Upper lobe of right lung (tissue), 1 donor: ENCODE measurements around the gene GNG10. TPM values are rescaled to one million over a fixed set of nuclear protein-coding genes. Genes with fewer than 3 reads are reported as not detected.

Experiments
- ATAC-seq: fragments of 200-7000 bp; cut with Tn5 transposase; one replicate; pipeline ENCODE4 v1.9.1; 2020; ENCODE audit warnings: mild to moderate bottlenecking, moderate library complexity
- DNase-seq: peaks from one replicate; pipeline ENCODE4 v3.0.0-alpha.2; 2020
- H3K27ac ChIP-seq: fragments of 200-600 bp; one replicate; pipeline ENCODE4 v1.8.0; 2022
- H3K27me3 ChIP-seq: fragments of 200-600 bp; one replicate; pipeline ENCODE4 v1.8.0; 2022; ENCODE audit warnings: mild to moderate bottlenecking
- H3K36me3 ChIP-seq: fragments of 200-600 bp; one replicate; pipeline ENCODE4 v1.8.0; 2022
- H3K4me1 ChIP-seq: fragments of 200-600 bp; one replicate; pipeline ENCODE4 v1.8.0; 2022
- H3K4me3 ChIP-seq: fragments of 200-600 bp; one replicate; pipeline ENCODE4 v1.8.0; 2022; ENCODE audit warnings: mild to moderate bottlenecking
- H3K9me3 ChIP-seq: fragments of 200-600 bp; one replicate; pipeline ENCODE4 v1.8.0; 2022
- CTCF ChIP-seq: fragments of 200-600 bp; IDR thresholded peaks from one replicate; pipeline ENCODE4 v1.8.0; 2022; ENCODE audit warnings: antibody characterized with exemption
- intact Hi-C: fragments of 100-400 bp; cut with DNase I; formaldehyde crosslinking; loops from one replicate; pipeline ENCODE4 v1.11.0; 2022
- total RNA-seq: library from RNA; stranded (reverse); fragmentation: NEBNext Ultra II Directional; extraction: Animal tissue kit (Norgen Biotek cat#: 25700); gene quantifications from one replicate; pipeline ENCODE4 v1.2.1, GENCODE V29; 2021
- donor health status: DM: no; HTN: yes; CAD: no; lungs with severe emphysema.

The GNG10 gene
- total RNA-seq, 1 donor from 2014 or later, result 33.4 TPM

DNA sequence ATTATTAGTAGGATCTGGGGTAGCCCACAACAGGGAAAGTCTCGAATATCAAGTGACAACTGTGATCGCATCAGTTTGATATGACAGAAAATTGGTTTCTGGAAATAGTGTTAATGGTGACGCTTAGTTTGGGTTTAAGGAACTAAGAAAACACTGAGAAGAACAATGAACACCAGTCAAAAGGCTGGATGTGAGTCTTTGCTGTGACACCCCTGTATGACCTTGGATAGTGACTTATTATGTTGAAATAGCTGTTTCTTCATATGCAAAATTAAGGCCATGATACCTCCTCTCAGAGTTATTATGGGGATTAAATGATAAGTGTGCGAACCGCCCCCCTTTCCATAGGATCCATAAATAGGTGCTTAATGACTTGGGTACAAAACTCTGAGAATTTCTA, 29.3 kb upstream of the GNG10 start:
- intact Hi-C loops, result no loop called here
- no peak for DNase-seq
- no peak for ATAC-seq
- Histone ChIP-seq H3K9me3 (no peaks in the 10 kb centered on the region), H3K4me1 (peaks cover 34% of the 10 kb centered on the region), H3K27ac (peak overlapping the region; percentile 93), H3K27me3 (no peaks in the 10 kb centered on the region), H3K36me3 (no peaks in the 10 kb centered on the region), H3K4me3 (peak overlapping the region; percentile 98)
- TF ChIP-seq CTCF, result no peak

GRCh38 chr9:111632695-111633388, 28.6 kb upstream of the GNG10 start:
- no peaks in the 10 kb centered on the region for H3K9me3 ChIP-seq
- no peak overlapping the region for H3K27ac ChIP-seq
- TF ChIP-seq CTCF, result no peak
- H3K36me3 ChIP-seq, result no peaks in the 10 kb centered on the region
- H3K4me1 ChIP-seq, result peaks cover 34% of the 10 kb centered on the region
- ATAC-seq (no peak), DNase-seq (no peak)
- intact Hi-C loops, result no loop called here
- H3K4me3 ChIP-seq, result peak overlapping the region; percentile 98
- H3K27me3 ChIP-seq, result no peaks in the 10 kb centered on the region

- no peak overlapping the region for H3K4me3 ChIP-seq
- no peaks in the 10 kb centered on the region for H3K36me3 ChIP-seq
- no peak for DNase-seq
- H3K9me3 ChIP-seq, result no peaks in the 10 kb centered on the region
- intact Hi-C loops, result no loop called here
- no peak for TF ChIP-seq CTCF
- no peak for ATAC-seq
- H3K27ac ChIP-seq, result no peak overlapping the region
- H3K4me1 ChIP-seq, result peaks cover 34% of the 10 kb centered on the region
- no peaks in the 10 kb centered on the region for H3K27me3 ChIP-seq
Observed at GRCh38 chr9:111633389-111633736, 28.0 kb upstream of the GNG10 start.

GRCh38 chr9:111634860-111635259, 26.5 kb upstream of the GNG10 start:
- intact Hi-C loops, result no loop called here
- ATAC-seq (no peak), DNase-seq (no peak)
- TF ChIP-seq CTCF, result no peak
- Histone ChIP-seq H3K36me3 (no peaks in the 10 kb centered on the region), H3K4me3 (no peak overlapping the region), H3K27me3 (no peaks in the 10 kb centered on the region), H3K4me1 (peaks cover 34% of the 10 kb centered on the region), H3K27ac (no peak overlapping the region), H3K9me3 (no peaks in the 10 kb centered on the region)

DNA sequence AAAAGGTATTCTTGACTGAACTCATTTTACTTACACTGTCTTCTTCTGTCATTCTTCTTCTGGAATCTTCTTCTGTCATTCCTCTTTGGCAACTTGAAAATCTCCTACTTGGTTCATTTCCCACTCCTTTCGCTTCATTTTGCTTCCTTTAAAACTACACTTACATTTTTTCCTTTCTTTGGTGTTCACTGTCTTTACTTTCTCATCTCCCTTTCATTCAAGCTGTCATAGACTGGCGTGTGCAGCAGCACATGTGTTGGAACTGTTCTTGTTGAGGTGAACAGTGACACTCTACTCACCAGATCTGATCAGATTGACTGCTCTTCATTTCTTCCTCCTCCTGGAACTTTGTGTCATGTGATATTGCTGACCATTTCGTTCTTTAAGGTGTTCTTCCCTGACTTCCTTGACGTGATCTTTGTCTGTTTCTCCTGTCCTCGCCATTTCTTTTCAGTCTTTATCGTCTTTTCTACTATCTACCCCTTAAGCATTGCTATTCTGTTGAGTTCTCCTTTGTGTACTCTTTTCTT, 23.9 kb upstream of the GNG10 start:
- Histone ChIP-seq H3K4me3 (no peak overlapping the region), H3K9me3 (no peaks in the 10 kb centered on the region), H3K27me3 (no peaks in the 10 kb centered on the region), H3K4me1 (peaks cover 21% of the 10 kb centered on the region), H3K36me3 (no peaks in the 10 kb centered on the region), H3K27ac (no peak overlapping the region)
- no peak for ATAC-seq
- intact Hi-C loops, result no loop called here
- TF ChIP-seq CTCF, result no peak
- DNase-seq, result no peak
